Sigmoid colon (tissue), 7 donors: ENCODE measurements around the gene LRP1. TPM values are rescaled to one million over a fixed set of nuclear protein-coding genes. Genes with fewer than 3 reads are reported as not detected.

ENCODE experiments used
- DNase-seq: peaks from one replicate; pipeline ENCODE4 v3.0.0-alpha.2; 2019
- H3K27ac ChIP-seq, 4 donors: fragments of 200-600 bp; sonication (generic); one replicate each; pipeline ENCODE4 v1.5.1; 2016 to 2019; ENCODE audit warnings: mild to moderate bottlenecking in 1 of 4
- H3K27me3 ChIP-seq, 3 donors: fragments of 200-600 bp; sonication (generic); one replicate each; pipeline ENCODE4 v1.5.1; 2019; ENCODE audit warnings: mild to moderate bottlenecking in 1 of 3
- H3K36me3 ChIP-seq, 4 donors: fragments of 200-600 bp; sonication (generic); one replicate each; pipeline ENCODE4 v1.5.1; 2016 to 2019
- H3K4me1 ChIP-seq, 4 donors: fragments of 200-600 bp; sonication (generic); one replicate each; pipeline ENCODE4 v1.5.1; 2017 to 2019
- H3K4me3 ChIP-seq, 4 donors: fragments of 200-600 bp; sonication (generic); one replicate each; pipeline ENCODE4 v1.5.1; 2017 to 2019; ENCODE audit warnings: mild to moderate bottlenecking in 2 of 4, moderate library complexity in 1 of 4
- H3K9me3 ChIP-seq, 4 donors: fragments of 200-600 bp in 3 of 4; sonication (generic) in 3 of 4; one replicate each; pipeline versions ENCODE4 v1.5.1 to v1.6.1; 2013 to 2019
- EP300 ChIP-seq, 4 donors: sonication (generic); formaldehyde crosslinking; IDR thresholded peaks; one replicate each; pipeline ENCODE4 v1.6.1; 2017; ENCODE audit warnings: antibody characterized with exemption in 4 of 4
- POLR2A ChIP-seq, 2 donors: fragments of 450-650 bp; IDR thresholded peaks; one replicate each; pipeline ENCODE4 v1.6.1; 2016; ENCODE audit warnings: antibody characterized with exemption in 2 of 2, mild to moderate bottlenecking in 2 of 2, moderate library complexity in 2 of 2
- POLR2AphosphoS5 ChIP-seq, 4 donors: sonication (generic); formaldehyde crosslinking; IDR thresholded peaks; one replicate each; pipeline ENCODE4 v1.6.1; 2017; ENCODE audit warnings: antibody characterized with exemption in 4 of 4
- WGBS, 2 donors: extraction: QIAGEN DNeasy Blood & Tissue Kit; methylation state at CpG; one replicate each; pipeline ENCODE4 v1.1.7; 2013; 5-methylcytosine and 5-hydroxymethylcytosine counted together
- intact Hi-C: fragments of 100-400 bp; cut with DNase I; formaldehyde crosslinking; loops from one replicate; pipeline ENCODE4 v1.15.1; 2023
- polyA plus RNA-seq, 3 donors: library from polyadenylated mRNA; stranded (reverse); fragments of 200-250 nt; gene quantifications; one replicate each; pipeline ENCODE4 v1.2.3, GENCODE V29; 2013
- total RNA-seq, 4 donors: library from RNA; depleted of rRNA; stranded (reverse); fragments of >200 nt; gene quantifications; one replicate each; pipeline ENCODE4 v1.1.0, GENCODE V29; 2016
- TF ChIP-seq, protein P1 (sequence below), 4 experiments: fragments of 450-650 bp in 3 of 4; fragments of 200-600 bp in 1 of 4; IDR thresholded peaks; one replicate each; pipeline ENCODE4 v1.5.1; 2016 to 2019; ENCODE audit warnings: antibody characterized with exemption in 4 of 4, mild to moderate bottlenecking in 3 of 4, moderate library complexity in 2 of 4
- donor health status: healthy with polysubstance abuse.
- donor health status: Bipolar disorder and iron deficiency.
- donor health status: healthy.

Gene LRP1
- total and polyA plus RNA-seq, 7 donors: 11.4 to 262 (median 147) TPM

DNA sequence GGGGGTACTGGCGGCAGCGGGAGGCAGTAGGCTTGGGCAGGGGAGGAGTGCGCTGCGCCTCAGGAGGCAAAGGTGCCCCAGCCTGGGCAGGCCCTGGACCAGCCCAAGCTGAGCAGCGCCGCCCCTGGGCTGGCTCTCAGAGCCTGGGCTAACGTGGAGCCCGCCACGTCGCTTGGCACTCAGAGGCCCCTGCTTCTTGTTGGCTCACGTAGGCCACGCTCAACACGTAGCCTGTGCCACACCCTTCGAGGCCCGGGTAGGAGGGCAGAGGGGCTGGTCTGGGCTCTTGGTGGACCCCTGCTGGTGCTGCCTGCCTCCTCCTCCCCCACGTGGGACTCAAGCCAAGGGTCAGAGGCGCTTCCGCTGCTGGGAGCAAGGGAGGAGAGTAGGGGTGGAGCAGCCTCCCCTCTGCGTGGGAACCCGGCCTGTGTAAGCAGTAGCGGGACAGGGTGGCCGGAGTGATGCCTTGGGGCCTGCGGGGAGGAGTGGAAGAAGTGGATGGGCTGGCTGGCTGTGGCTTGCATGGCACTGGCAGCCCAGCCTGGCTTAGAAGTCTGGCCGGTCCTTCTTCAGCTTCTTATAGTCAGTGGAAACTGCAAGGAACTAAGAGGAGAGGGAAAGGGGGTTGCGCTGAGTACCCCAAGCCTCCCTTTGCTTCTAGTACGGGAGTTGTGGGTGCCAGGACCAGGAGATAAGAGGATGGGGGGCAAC lies 106.9 kb downstream of the LRP1 start:
- intact Hi-C loops: loop anchor here (5.0 kb wide), 1 partner anchor 163 kb away; no protein-coding TSS in a partner anchor
- WGBS, 2 donors: 74 to 78% methylated on average over 26 of the region's 26 CpGs
- Histone ChIP-seq H3K4me1 (peaks cover 0 to 38% (median 30%) of the 10 kb centered on the region in 4 donors), H3K4me3 (no peak overlapping the region), H3K9me3 (no peaks in the 10 kb centered on the region), H3K36me3 (peaks cover 4 to 39% (median 20%) of the 10 kb centered on the region in 4 donors), H3K27me3 (peaks cover 28 to 50% (median 46%) of the 10 kb centered on the region in 3 donors), H3K27ac (peak overlapping the region in 1 of 4 donors; percentile 25)
- TF ChIP-seq POLR2AphosphoS5 (IDR thresholded peaks at IDR 0.05) (no peak), POLR2A (IDR thresholded peaks at IDR 0.05) (no peak), EP300 (IDR thresholded peaks at IDR 0.05) (no peak)
- TF ChIP-seq, protein P1, sequence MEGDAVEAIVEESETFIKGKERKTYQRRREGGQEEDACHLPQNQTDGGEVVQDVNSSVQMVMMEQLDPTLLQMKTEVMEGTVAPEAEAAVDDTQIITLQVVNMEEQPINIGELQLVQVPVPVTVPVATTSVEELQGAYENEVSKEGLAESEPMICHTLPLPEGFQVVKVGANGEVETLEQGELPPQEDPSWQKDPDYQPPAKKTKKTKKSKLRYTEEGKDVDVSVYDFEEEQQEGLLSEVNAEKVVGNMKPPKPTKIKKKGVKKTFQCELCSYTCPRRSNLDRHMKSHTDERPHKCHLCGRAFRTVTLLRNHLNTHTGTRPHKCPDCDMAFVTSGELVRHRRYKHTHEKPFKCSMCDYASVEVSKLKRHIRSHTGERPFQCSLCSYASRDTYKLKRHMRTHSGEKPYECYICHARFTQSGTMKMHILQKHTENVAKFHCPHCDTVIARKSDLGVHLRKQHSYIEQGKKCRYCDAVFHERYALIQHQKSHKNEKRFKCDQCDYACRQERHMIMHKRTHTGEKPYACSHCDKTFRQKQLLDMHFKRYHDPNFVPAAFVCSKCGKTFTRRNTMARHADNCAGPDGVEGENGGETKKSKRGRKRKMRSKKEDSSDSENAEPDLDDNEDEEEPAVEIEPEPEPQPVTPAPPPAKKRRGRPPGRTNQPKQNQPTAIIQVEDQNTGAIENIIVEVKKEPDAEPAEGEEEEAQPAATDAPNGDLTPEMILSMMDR (IDR thresholded peaks at IDR 0.05): no peak
- peak; percentile 72 for DNase-seq

DNA sequence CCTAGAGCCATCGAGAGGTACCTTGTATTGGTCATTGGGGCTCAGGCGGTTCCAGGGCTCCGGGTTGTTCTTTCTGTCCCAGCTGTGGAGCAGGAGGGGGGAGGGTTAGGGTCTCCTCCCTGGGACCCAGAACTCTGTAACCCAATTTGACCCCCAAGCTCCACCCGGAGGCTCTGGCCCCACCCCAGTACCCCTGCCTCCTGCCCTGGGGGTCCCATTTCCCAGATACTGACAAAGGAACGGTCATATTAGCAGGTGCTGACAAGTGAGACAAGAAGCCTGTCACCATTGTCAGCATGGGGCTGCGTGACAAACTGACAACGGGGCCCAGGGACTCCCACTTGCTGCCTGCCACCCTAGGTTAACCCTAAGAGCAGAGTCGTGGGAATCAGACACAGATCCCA lies 107.4 kb downstream of the LRP1 start:
- TF ChIP-seq EP300 (IDR thresholded peaks at IDR 0.05) (no peak), POLR2A (IDR thresholded peaks at IDR 0.05) (no peak), POLR2AphosphoS5 (IDR thresholded peaks at IDR 0.05) (no peak)
- TF ChIP-seq, protein P1 (IDR thresholded peaks at IDR 0.05): no peak
- peak overlapping the region in 1 of 4 donors; percentile 25 for H3K27ac ChIP-seq
- H3K4me3 ChIP-seq: no peak overlapping the region
- no peak for DNase-seq
- no peaks in the 10 kb centered on the region for H3K9me3 ChIP-seq
- H3K27me3 ChIP-seq: peaks cover 32 to 56% (median 51%) of the 10 kb centered on the region in 3 donors
- H3K4me1 ChIP-seq: peaks cover 0 to 38% (median 30%) of the 10 kb centered on the region in 4 donors
- WGBS, 2 donors: 58 to 59% methylated on average over 8 of the region's 8 CpGs
- peaks cover 4 to 39% (median 20%) of the 10 kb centered on the region in 4 donors for H3K36me3 ChIP-seq
- intact Hi-C loops: loop anchor here (5.0 kb wide), 1 partner anchor 163 kb away; no protein-coding TSS in a partner anchor

DNA sequence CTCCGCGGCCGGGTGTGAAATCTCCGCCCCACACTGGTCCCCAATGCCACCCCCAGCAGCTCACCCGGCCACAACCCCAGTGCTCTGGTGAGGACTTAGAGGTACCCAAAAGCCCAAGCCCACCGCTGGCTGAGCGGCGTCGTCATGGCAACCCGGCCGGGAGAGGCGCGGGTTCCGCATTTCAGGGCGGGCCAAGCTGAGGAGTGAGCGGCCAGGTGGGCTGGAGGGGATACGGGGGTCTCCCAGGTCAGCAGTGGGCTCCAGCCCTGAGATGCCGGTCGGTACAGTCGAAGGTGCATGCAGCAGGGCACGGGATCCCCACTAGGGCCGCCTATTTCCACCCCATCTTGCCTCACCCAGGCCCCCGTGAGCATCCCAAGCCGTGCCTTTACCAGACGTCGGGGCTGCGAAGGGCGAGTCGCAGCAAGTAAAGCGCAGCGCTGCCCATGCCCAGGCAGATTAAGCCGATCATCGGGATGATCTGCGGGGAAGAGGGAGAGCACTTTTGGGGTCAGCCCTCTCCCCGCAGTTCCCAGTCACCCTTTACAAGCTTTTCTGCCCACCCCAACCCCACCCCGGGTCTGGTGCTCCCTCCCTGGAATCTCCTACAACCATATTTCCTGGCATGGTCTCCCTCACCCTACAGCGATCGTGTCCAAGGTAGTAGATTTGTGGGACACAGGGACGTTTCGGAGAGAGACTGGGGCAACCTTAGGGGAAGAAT lies 108.1 kb downstream of the LRP1 start:
- TF ChIP-seq POLR2A (IDR thresholded peaks at IDR 0.05) (no peak), POLR2AphosphoS5 (IDR thresholded peaks at IDR 0.05) (no peak), EP300 (IDR thresholded peaks at IDR 0.05) (no peak)
- TF ChIP-seq, protein P1 (IDR thresholded peaks at IDR 0.05): no peak
- Histone ChIP-seq H3K4me3 (peak overlapping the region in 1 of 4 donors; percentile 4), H3K9me3 (no peaks in the 10 kb centered on the region), H3K27ac (no peak overlapping the region), H3K4me1 (peaks cover 0 to 39% (median 34%) of the 10 kb centered on the region in 4 donors), H3K27me3 (peaks cover 38 to 62% (median 58%) of the 10 kb centered on the region in 3 donors), H3K36me3 (peaks cover 4 to 37% (median 20%) of the 10 kb centered on the region in 4 donors)
- WGBS, 2 donors: 15 to 19% methylated on average over 40 of the region's 40 CpGs
- intact Hi-C loops: loop anchor here (5.0 kb wide), 1 partner anchor 164 kb away; no protein-coding TSS in a partner anchor
- DNase-seq: no peak

DNA sequence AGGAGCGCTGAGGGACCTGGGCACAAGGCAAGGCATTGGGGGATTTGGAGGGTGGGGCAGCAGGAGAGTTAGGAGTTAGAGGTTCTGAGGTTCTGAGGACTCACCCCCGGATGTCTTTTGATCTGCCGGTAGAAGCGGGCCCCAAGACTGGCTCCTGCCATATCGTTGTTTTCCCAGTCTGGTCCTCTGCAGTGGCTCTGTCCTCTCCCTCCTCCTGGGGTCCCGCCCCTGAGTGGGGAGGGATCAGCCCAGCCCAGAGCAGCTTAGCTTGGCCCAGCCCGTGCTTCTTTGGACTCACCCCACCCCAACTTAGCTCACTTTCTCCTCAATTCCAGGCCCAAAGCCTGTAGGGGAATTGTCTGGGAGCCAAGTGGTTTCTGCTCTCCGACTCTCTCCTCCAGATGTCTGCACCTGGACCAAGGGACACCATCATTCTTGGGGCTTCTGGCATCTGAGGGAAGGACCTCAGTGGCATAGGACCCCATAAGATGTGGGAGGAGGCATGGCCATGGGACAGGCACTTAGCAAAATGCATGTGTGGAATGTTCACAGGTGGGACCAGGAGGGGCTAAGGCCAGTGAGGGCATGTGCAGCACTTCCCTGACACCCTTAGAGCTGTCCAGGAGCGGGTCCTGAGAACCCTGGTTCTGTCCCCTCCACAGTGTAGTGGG lies 108.8 kb downstream of the LRP1 start:
- Histone ChIP-seq H3K4me3 (no peak overlapping the region), H3K9me3 (no peaks in the 10 kb centered on the region), H3K27ac (no peak overlapping the region), H3K36me3 (peaks cover 4 to 30% (median 17%) of the 10 kb centered on the region in 4 donors), H3K27me3 (peaks cover 45 to 69% (median 65%) of the 10 kb centered on the region in 3 donors), H3K4me1 (peaks cover 0 to 46% (median 41%) of the 10 kb centered on the region in 4 donors)
- 21 to 27% methylated on average over 9 of the region's 9 CpGs for WGBS, 2 donors
- no peak for TF ChIP-seq POLR2A (IDR thresholded peaks at IDR 0.05)
- intact Hi-C loops: loop anchor here (5.0 kb wide), 1 partner anchor 165 kb away; no protein-coding TSS in a partner anchor
- peak; percentile 70 for DNase-seq
